GM23248 (cell line): ENCODE measurements around the gene XCL2. TPM values are rescaled to one million over a fixed set of nuclear protein-coding genes. Genes with fewer than 3 reads are reported as not detected.
"Not testable (repeated sequence)": the region's sequence is repeated elsewhere in the genome, so short reads cannot be mapped to it uniquely, and the experiment has no call there.

Source experiments
- DNase-seq: peaks from one replicate; pipeline ENCODE4 v3.0.0-alpha.2; 2015
- H2AFZ ChIP-seq: fragments of 200-600 bp; sonication (generic); 2 replicates; pipeline ENCODE4 v1.6.1; 2016; ENCODE audit warnings: antibody characterized with exemption
- H3F3A ChIP-seq: fragments of 200-600 bp; sonication (generic); 2 replicates; pipeline ENCODE4 v1.6.1; 2016; ENCODE audit warnings: mild to moderate bottlenecking, antibody characterized with exemption, mixed run types; ENCODE audit not compliant: insufficient read depth
- H3K27ac ChIP-seq: fragments of 200-600 bp; sonication (generic); 2 replicates; pipeline ENCODE4 v1.5.1; 2016; ENCODE audit warnings: mild to moderate bottlenecking
- H3K27me3 ChIP-seq: fragments of 200-600 bp; sonication (generic); replicated peaks from 2 replicates; pipeline ENCODE4 v1.6.1; 2016; ENCODE audit warnings: mild to moderate bottlenecking; ENCODE audit not compliant: insufficient read depth
- H3K36me3 ChIP-seq: fragments of 200-600 bp; sonication (generic); 2 replicates; pipeline ENCODE4 v1.6.1; 2016; ENCODE audit warnings: low read depth, mild to moderate bottlenecking
- H3K4me1 ChIP-seq: fragments of 200-600 bp; sonication (generic); 2 replicates; pipeline ENCODE4 v1.6.1; 2016; ENCODE audit warnings: mild to moderate bottlenecking; ENCODE audit not compliant: insufficient read depth
- H3K4me2 ChIP-seq: fragments of 200-600 bp; sonication (generic); one replicate; pipeline ENCODE4 v1.6.1; 2016; ENCODE audit warnings: mild to moderate bottlenecking; ENCODE audit not compliant: unreplicated experiment
- H3K4me3 ChIP-seq: fragments of 200-600 bp; sonication (generic); 2 replicates; pipeline ENCODE4 v1.5.1; 2016; ENCODE audit warnings: mild to moderate bottlenecking
- H3K79me2 ChIP-seq: fragments of 200-600 bp; sonication (generic); 2 replicates; pipeline ENCODE4 v1.6.1; 2016; ENCODE audit warnings: mild to moderate bottlenecking; ENCODE audit not compliant: insufficient read depth
- H3K9ac ChIP-seq: fragments of 200-600 bp; sonication (generic); 2 replicates; pipeline ENCODE4 v1.6.1; 2016; ENCODE audit warnings: mild to moderate bottlenecking
- H3K9me2 ChIP-seq: fragments of 200-600 bp; sonication (generic); 2 replicates; pipeline ENCODE4 v1.6.1; 2016; ENCODE audit warnings: mixed run types, mild to moderate bottlenecking, moderate library complexity; ENCODE audit not compliant: insufficient read depth
- H3K9me3 ChIP-seq: fragments of 200-600 bp; sonication (generic); one replicate; pipeline ENCODE4 v1.6.1; 2017; ENCODE audit warnings: low read depth
- H4K20me1 ChIP-seq: fragments of 200-600 bp; sonication (generic); 2 replicates; pipeline ENCODE4 v1.6.0; 2016; ENCODE audit not compliant: insufficient read depth
- EZH2 ChIP-seq: fragments of 200-600 bp; sonication (generic); IDR thresholded peaks from 2 replicates; pipeline ENCODE4 v1.6.1; 2018; ENCODE audit warnings: antibody characterized with exemption, mild to moderate bottlenecking; ENCODE audit not compliant: insufficient read depth, poor library complexity, severe bottlenecking
- EZH2phosphoT487 ChIP-seq: fragments of 200-600 bp; sonication (generic); IDR thresholded peaks from 2 replicates; pipeline ENCODE4 v1.6.1; 2018; ENCODE audit warnings: antibody characterized with exemption, moderate library complexity, mild to moderate bottlenecking, low read depth; ENCODE audit not compliant: insufficient read depth
- WGBS, 2 experiments: methylation state at CpG; one replicate each; pipeline ENCODE4 v1.1.6; 2015 to 2017; ENCODE audit warnings: low lambda C conversion rate in 2 of 2, low coverage in 1 of 2; ENCODE audit errors: missing lambda C conversion rate in 2 of 2; 5-methylcytosine and 5-hydroxymethylcytosine counted together
- in situ Hi-C: fragments of 300-500 bp; cut with MboI; formaldehyde crosslinking; loops from 2 replicates; pipeline ENCODE4 v1.15.0; 2020
- polyA plus RNA-seq: library from polyadenylated mRNA; unstranded; fragments of >200 nt; fragmentation: Nextera tagmentation; extraction: Ambion mirVana; gene quantifications from 2 replicates; pipeline ENCODE4 v1.2.1, GENCODE V29; 2016
- total RNA-seq: library from RNA; depleted of rRNA; stranded (reverse); fragments of >200 nt; shearing (Covaris generic); gene quantifications from 2 replicates; pipeline ENCODE4 v1.2.3, GENCODE V29; 2014; rRNA removed

XCL2 gene, protein sequence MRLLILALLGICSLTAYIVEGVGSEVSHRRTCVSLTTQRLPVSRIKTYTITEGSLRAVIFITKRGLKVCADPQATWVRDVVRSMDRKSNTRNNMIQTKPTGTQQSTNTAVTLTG
- total RNA-seq (not detected in 2 replicates), polyA plus RNA-seq (not detected in 2 replicates)

GRCh38 chr1:168543840-168544498 is at the start of gene XCL2:
XCL2 (minus strand) TSS chr1:168543997; CDS start chr1:168543964, 33 bp downstream.
- H3K9me2 ChIP-seq, H3K79me2 ChIP-seq, H3K9me3 ChIP-seq, H3K4me3 ChIP-seq, H4K20me1 ChIP-seq, H3K4me1 ChIP-seq, H3K36me3 ChIP-seq, H3K4me2 ChIP-seq, H3K27ac ChIP-seq, H3F3A ChIP-seq, H3K9ac ChIP-seq, H2AFZ ChIP-seq, DNase-seq, in situ Hi-C loops, H3K27me3 ChIP-seq: not testable (repeated sequence)
- 62 to 68% methylated on average over 5 of the region's 8 CpGs for WGBS, 2 experiments

DNA sequence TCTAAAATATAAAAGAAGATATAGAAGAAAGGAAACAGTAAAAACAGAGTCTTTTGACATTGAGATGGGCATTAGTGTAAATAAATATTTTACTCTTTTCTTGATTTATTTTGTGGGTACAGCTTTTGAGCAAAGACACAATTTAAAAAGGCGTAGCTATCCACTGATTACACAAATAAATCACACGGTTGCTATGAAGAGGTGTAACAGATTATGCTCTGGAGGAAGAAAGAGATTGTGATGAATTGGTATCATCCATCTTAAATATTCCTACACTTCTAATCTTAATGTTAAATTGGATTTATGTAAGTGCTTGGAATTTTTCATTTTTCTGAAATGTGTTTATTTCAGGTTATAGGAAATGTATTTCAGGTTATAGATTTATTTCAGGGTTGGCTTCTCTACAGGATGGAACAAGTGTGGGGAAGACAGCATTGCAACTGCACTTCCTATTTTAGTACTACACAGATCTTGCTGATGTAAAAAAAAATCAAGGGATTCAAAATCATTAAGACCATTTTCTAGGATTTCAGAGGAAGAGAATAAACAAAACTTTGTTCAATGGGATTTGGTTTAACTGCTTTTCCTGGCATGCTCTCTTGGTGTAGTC is 47.9 kb upstream of the XCL2 start:
- Histone ChIP-seq H3K79me2 (no peaks in the 10 kb centered on the region), H3K9ac (no peak overlapping the region), H3K27ac (no peak overlapping the region), H3K4me1 (no peaks in the 10 kb centered on the region), H3K27me3 (no peaks in the 10 kb centered on the region), H4K20me1 (no peaks in the 10 kb centered on the region), H3K36me3 (no peaks in the 10 kb centered on the region), H3F3A (no peaks in the 10 kb centered on the region), H2AFZ (no peak overlapping the region), H3K4me3 (no peak overlapping the region), H3K9me3 (no peaks in the 10 kb centered on the region), H3K9me2 (no peaks in the 10 kb centered on the region), H3K4me2 (no peak overlapping the region)
- WGBS, 2 experiments: 62 to 67% methylated on average over 2 of the region's 2 CpGs
- no peak for DNase-seq
- in situ Hi-C loops: no loop called here
- TF ChIP-seq EZH2phosphoT487: no peak
- no peak for TF ChIP-seq EZH2

DNA sequence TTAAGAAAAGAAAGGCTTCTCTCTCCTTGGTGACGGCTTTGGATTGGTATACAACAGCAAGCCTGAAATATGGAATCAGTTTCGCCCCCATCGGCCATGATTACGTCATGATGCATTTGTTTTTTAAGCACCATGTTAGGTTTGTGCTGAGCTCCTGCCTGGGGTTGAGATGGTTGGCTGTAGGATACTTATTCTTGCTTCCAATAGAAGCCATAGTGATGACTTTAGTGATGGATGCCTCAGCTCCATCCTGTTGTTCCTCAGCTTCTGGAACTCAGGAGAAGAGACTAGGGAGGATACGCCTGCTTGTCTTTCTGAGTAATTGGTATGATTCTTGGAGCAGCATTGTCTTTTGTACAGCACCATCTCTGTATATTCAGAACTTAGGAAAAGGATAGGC is 47.3 kb upstream of the XCL2 start:
- no peaks in the 10 kb centered on the region for H3K36me3 ChIP-seq
- H3K4me1 ChIP-seq: no peaks in the 10 kb centered on the region
- no peaks in the 10 kb centered on the region for H3F3A ChIP-seq
- TF ChIP-seq EZH2phosphoT487 (no peak), EZH2 (no peak)
- no peak overlapping the region for H3K9ac ChIP-seq
- no peaks in the 10 kb centered on the region for H3K9me2 ChIP-seq
- H3K4me3 ChIP-seq: no peak overlapping the region
- H3K9me3 ChIP-seq: no peaks in the 10 kb centered on the region
- H3K27me3 ChIP-seq: no peaks in the 10 kb centered on the region
- in situ Hi-C loops: no loop called here
- no peaks in the 10 kb centered on the region for H4K20me1 ChIP-seq
- no peak overlapping the region for H3K27ac ChIP-seq
- no peaks in the 10 kb centered on the region for H3K79me2 ChIP-seq
- 86 to 89% methylated on average over 5 of the region's 5 CpGs for WGBS, 2 experiments
- no peak for DNase-seq
- no peak overlapping the region for H3K4me2 ChIP-seq
- H2AFZ ChIP-seq: no peak overlapping the region

GRCh38 chr1:168589167-168589566 is 45.4 kb upstream of the XCL2 start:
- H3K36me3 ChIP-seq: no peaks in the 10 kb centered on the region
- no peak overlapping the region for H3K4me3 ChIP-seq
- WGBS, 2 experiments: 63 to 71% methylated on average over 2 of the region's 2 CpGs
- H2AFZ ChIP-seq: no peak overlapping the region
- no peaks in the 10 kb centered on the region for H3K27me3 ChIP-seq
- H3K9ac ChIP-seq: no peak overlapping the region
- no peak overlapping the region for H3K4me2 ChIP-seq
- no peaks in the 10 kb centered on the region for H3K79me2 ChIP-seq
- TF ChIP-seq EZH2: no peak
- TF ChIP-seq EZH2phosphoT487: no peak
- H4K20me1 ChIP-seq: no peaks in the 10 kb centered on the region
- H3K9me2 ChIP-seq: no peaks in the 10 kb centered on the region
- H3K9me3 ChIP-seq: no peaks in the 10 kb centered on the region
- 0 out of 2 replicates have a peak, but pooled peaks cover 8% of the 10 kb centered on the region for H3F3A ChIP-seq
- H3K27ac ChIP-seq: no peak overlapping the region
- H3K4me1 ChIP-seq: peaks cover 14% of the 10 kb centered on the region
- no peak for DNase-seq
- in situ Hi-C loops: loop anchor here (10.0 kb wide), 2 partner anchors 144 to 244 kb away; no protein-coding TSS in a partner anchor
